SKM-1 (cell line): ENCODE results near the gene DUS1L.
A peak's percentile ranks its signal among the peaks of the same experiment; 100 is the strongest.

ENCODE experiments used
- DNase-seq: peaks from one replicate; lab custom pipeline; 2025; ENCODE audit not compliant: unreplicated experiment; lab: John Stamatoyannopoulos, UW

The DUS1L gene

DNA sequence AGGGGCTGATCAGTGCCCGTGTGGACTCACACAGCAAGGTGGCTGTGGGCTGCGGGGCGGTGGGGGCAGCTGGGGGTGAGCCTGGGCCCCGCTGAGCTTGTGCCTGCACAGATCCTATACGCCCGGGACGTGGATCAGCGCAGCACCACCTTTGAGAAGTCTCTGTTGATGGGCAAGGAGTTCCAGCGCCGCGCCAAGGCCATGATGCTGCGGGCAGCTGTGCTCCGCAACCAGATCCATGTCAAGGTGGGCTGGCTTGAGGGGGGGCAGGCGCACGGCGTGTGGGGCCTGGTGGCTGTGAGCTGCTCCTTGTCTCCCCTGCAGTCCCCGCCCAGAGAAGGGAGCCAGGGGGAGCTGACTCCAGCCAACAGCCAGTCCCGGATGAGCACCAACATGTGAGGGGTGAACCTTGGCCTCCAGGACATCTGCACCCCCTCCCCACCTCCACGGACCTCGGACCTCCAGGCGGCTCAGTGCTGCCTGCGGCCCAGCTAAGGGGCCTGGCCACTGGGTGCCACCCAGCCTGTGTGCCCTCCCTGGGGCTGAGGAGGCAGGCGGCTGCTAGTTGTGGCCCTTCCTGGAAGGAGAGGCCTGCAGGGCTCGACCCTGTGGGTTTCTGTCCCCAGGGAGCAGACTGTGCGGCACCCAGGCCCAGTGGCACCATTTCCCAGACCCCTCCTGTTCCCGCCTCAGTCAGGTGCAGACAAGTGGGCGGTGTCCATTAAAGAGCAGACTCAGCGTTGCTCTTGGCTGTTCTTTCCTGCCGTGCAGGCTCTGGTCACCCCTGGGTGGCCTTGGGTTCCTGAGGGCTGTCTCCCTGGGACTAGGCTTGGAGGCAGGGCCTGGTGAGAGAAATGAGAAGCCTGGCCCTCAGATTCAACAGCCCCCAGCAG is 8.6 kb downstream of the DUS1L start:
- no peak for DNase-seq

DNA sequence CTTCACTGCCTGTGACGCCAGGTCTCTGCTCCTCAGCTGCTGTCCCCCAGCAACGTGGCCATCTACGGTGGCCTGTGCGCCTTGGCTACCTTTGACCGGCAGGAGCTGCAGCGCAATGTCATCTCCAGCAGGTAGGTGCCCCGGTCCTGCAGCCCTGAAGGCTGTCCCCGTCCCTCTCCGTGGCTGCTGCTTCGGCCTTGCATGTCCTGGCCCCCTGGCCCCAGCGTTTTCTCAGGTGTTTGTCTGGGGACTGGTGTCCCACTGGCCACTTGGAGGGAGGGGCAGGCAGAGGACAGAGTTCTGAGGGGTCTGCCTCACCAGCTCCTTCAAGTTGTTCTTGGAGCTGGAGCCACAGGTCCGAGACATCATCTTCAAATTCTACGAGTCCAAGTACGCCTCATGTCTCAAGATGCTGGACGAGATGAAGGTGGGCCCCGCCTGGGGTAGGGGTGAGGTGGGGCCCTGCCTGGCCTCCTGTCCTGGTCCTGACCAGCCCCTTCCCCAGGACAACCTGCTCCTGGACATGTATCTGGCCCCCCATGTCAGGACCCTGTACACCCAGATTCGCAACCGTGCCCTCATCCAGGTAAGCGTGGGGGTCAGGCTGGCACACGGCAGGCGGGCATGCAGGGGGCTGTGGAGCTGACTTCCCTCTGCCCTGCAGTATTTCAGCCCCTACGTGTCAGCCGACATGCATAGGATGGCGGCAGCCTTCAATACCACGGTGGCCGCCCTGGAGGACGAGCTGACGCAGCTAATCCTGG is 9.5 kb downstream of the DUS1L start:
- no peak for DNase-seq

DNA sequence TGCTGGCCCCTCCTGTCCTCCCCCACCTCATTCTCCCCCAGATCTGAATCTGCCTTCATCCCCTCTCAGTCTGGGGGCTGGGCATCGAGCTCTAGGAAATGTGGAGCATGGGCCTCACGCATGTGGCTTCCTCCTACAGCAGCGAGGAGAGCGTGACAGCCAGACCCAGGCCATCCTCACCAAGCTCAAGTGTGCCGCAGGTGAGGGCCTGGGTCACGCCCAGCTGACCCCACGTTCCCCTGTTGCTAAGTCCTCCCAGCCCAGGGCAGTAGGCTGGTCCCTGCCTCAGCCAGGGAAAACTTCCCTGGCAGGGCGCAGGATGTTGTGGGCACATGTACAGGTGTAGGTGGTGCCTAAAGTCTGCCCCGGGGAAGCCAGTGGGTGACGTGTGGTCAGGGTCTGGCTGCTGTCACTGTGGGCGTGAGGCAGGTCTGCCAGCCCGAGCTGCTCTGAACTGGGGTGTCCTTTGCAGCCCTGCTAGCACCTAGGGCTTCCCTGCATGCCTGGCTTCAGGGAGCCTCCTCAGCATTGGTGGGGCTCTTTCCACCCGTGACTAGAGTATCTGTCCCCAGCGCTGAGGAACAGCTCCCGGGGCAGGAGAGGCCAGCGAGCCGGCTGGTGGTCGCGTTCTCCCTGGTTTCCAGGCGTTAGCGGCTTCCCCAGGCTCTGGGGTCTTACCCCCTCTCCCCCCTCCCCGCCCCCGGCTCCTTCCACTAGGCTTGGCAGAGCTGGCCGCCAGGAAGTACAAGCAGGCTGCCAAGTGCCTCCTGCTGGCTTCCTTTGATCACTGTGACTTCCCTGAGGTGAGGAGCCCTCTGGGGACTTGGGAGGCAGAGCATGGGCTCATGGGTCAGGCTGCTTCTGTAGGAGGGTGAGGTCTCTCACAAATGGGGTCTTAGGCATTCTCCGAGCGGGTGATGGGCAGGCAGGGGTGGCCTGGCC is 10.3 kb downstream of the DUS1L start:
- DNase-seq = no peak

DNA sequence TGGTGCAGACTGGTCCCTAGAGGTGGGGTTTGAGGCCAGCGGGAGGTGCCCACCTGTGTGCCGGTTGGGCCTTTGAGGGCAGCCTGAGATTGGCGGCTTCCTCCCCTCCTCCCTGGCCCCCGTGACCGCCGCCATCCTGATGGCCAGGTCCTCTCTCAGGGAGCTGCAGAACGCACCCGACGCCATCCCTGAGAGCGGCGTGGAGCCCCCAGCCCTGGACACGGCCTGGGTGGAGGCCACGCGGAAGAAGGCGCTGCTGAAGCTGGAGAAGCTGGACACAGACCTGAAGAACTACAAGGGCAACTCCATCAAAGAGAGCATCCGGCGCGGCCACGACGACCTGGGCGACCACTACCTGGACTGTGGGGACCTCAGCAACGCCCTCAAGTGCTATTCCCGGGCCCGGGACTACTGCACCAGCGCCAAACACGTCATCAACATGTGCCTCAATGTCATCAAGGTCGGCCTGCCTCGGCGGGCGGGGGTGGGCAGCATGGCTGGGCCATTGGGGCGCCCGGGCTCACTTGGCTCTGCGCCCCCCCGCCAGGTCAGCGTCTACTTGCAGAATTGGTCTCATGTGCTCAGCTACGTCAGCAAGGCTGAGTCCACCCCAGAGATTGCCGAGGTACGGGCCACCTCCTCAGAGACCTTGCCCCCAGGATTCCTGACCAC is 11.1 kb downstream of the DUS1L start:
- no peak for DNase-seq

DNA sequence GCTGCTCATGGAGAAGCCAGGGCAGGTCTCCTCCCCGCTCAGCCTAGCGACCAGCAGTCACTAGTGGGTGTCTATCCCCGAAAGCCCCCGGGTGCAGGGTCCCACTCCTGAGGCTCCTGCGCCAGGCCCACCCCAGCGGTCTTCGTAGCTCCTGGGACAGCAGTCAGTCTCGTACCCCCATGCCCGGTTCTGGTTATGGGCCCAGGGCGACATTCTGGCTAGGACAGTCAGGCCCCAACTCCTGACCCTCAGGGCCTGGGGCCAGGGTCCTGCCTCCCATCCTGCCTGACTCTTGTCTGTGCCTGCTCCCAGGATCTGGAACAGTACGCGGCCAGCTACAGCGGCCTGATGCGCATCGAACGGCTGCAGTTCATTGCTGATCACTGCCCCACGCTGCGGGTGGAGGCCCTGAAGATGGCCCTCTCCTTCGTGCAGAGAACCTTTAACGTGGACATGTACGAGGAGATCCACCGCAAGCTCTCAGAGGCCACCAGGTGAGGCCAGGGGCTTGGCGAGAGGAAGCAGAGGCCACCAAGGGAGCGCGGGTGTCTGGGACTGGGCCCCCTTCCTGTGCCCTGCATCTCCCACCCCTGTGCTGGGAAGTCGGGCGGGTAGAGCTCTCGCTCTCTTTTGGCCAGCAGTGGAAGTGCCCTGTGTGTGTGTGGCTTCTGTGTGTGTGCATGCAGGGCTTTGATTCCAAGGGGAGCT is 11.9 kb downstream of the DUS1L start:
- no peak for DNase-seq

DNA sequence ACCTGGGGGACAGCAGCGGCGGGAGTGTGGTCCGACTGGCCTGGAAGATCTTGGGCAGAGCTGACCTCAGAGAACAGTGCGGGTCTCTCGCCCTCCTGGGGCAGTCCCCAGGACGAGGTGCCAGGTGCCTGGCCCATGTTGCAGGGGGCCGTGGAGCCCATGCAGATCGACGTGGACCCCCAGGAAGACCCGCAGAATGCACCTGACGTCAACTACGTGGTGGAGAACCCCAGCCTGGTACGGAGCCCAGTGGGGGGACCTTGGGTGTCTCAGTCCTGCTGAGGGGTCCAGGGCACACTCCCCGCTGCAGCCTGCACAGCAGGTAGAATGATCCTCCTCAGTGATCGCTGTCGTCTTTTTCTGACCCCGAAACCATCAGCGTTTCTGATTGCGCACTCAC is 12.5 kb downstream of the DUS1L start:
- DNase-seq = no peak

DNA sequence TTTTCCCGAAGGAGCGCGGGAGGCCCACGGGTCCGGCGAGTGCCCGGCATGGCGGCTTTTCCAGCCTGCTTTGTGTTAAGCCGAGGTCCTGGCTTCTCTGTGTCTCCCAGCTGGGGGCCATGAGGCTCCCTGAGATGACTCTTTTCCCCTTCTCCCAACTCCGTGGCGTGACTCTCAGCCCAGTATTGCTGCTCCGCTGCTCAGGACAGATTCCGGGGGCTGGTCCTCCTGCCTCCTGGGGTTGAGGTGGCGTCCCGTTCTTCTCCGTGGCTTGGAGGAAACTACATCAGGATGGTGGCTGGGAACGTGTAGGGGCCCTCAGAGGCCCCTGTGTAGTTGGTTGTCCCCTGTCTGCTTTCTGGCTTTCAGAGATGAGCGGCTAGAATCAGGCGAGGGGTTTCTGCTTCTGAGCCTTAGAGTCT is 13.0 kb downstream of the DUS1L start:
- DNase-seq = no peak

DNA sequence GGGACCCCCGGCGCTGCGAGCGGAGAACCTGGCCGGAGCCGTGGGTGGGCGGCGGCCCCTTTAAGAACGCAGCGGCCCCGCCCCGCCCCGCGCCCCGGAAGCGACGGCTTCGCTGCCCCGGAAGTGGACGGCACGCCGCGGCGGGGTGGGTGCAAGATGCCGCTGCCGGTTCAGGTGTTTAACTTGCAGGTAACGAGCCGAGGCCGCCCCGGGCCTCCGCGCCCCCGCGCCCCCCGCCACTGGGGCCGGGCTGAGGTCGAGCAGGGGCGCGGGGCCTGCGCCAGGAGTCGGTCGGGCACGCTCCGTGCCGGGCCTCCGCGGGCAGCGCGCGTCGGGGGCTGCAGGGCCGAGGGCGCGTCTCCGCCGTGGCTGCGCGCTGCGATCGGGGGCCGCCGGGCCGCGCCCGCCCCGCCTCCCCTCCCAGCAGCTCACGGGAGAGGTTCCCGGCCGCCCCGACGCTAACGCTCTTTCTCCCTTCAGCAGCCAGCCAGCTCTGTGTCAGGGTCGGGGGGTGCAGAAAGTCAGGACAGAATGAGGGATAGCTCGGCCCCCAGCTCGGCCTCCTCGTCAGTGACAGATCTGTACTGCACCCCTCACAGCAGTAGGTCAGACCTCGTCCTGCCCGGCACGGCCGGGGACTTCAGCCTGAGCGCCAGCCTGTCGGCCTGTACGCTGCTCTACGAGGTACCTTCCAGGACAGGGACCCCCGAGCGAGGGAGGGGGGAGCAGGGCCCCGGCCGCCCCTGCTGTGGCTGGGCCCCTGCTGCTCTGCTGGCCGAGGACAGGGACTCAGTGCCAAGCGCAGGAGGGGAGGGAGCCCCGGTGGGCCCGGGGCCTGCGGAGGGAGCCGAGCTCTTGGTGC is 13.6 kb downstream of the DUS1L start, which contains the start of the genes GPS1 and RFNG:
GPS1 (plus strand) TSS at position 123 of the 862 bp plus-strand sequence; CDS start at position 157, 34 bp downstream.
RFNG (minus strand) TSS at position 36 of the 862 bp plus-strand sequence. CDS start 45 bp downstream, outside the sequence.
- peak; percentile 43 for DNase-seq

DNA sequence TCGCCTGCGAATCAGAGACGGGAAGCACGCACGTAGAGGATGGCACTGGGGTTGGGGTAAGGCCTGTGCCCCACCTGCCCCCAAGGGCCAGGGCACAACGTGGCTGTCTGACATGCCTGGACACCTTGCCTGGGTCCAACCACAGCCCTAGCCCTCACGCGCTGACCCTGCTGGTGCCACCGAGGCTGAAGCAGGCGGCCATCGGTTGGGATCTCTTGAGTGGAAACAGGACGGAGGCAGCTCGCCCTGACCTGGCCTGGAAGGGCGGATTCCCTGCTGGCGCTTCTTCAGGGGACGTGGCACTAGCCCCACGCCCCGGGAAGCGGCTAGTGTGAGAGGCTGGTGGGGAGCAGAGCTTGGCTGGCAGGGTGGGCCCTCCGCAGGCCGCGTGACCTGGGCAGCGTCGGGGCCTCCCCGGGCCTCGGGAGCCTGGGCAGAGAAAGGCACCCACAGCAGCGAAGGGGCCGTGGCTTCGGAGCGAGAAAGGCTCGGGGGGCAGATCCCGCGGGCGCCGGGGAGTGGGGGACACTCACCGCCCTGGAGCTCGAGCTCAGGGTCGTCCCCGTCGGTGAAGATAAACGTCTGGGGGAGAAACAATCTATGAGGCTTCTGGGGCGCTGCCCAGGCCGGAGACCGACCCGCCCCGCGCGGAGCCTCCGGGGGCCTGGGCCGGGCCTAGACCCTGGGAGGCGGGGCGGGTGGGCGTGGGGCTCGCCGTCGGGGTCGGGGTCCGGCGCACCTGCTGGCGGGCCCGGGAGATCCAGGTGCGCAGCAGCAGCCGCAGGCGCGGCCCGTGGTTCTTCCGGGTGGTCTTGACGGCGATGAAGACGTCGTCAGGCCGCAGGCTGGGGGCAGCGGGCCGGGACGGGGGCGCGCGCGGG is 14.6 kb downstream of the DUS1L start:
- no peak for DNase-seq

DNA sequence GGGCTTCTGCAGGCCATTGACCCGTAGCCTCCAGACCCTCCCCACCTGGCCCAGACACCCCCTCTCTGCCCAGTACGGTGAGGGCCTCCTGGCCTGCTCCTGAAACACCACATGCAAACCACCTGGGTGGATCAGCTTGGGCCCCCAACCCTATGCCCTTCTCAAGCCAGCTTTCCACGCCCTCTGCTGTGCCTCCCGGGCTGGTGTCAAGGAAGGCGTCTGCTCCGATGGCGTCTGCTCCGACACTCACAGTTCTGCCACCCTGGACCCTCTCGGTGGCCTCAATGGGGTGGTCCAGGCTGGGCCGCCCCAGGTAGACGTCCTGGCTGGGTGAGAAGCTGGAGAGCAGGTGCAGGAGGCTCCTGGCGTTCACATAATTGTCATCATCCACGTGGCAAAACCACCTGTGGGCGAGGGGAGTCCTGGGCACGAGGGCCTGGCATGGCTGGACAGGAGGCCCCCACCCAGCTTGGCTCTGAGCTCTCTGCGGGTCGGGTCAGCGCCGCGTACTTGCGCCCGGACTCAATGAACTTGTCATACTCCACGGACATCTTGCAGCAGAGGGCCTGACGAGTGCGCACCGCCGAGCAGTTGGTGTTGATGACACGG is 15.3 kb downstream of the DUS1L start:
- DNase-seq = no peak

DNA sequence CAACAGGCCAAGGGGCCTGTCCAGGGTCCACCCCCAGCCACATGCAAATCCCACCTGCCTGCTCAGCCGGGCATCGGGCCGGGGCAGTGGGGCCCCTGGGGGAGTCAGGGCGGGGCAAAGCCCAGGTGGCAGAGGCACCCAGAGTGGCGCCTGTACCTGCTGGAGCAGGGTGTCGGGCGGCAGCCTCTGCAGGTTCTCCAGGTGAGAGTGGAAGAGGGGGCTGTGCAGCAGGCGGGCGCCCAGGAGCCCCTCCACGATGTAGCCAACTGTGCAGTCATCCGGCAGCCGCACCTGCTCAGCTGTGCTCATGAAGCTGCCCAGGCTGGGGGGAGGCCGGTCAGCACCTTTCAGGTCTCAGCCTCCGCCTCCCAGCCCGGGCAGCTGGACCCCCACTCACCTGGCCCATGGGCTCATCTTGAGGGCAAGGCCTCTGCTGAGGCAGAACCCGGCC is 16.1 kb downstream of the DUS1L start:
- no peak for DNase-seq

DNA sequence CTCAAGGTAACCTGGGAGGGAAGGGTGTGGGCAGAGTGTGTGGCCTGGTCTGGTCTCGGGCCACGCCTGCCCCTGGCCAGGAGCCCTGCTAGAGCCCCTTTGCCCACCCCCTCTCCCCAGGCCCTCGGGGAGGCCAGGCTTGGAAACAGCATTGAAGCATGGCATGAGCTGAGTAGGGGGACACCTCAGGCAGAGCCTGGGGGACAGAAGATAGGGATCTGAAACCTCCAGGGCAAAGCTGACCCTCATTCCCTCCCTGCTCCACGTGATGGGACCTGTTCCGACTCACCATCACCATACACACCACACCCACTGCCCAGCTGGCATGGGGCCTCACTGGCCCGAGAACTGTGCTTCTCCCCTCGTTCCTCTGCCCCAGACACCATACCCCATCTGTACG is 16.5 kb downstream of the DUS1L start:
- no peak for DNase-seq

DNA sequence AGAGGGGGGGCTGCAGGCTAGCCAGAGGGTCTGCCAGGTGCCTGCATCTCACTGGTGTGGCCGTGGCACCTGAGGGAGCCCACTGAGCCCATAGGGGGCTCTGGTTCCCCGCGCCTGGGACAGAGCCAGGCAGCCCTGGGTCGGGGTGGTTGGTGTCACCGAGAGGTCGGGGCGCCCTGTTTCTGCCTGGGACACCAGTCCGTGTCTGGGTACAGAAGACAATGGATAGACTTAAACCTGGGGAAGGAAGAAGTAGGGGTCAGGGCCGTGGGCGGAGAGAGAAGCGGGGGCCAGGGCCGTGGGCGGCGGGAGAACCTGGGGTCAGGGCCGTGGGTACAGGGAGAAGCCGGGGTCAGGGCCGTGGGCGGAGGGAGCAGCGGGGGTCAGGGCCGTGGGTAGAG is 17.0 kb downstream of the DUS1L start:
- DNase-seq = no peak

DNA sequence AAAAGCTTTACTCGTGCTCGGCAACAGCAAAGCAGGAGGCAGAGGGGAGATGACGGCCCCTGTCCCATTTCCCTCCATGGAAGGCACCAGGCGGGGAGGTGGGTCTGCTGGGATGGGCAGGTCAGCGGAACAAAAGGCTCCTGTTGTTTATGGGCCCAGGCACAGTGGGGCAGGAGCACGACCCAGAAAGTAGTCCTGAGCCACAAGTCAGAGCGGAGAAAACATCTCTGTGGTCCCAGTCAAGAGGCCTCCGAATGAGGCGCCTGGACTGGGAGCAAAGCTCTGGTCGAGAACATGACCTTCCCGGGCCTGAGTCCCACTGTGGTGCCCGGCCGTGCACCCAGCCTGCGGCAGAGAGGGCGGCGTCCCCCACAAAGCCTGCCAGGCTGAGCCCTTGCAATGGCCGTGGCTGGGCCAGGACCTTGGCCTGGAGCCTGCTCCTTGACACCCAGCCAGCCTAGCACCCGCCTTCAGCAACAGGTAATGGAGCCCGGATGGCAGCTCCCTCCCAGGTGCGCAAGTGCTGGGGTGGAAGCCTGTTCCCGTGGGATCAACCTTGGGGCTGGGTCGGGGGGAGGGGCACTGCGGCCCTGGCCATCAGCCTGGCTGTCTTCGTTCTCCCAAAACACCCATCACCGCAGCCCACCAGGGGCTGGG is 17.6 kb downstream of the DUS1L start:
- no peak for DNase-seq

DNA sequence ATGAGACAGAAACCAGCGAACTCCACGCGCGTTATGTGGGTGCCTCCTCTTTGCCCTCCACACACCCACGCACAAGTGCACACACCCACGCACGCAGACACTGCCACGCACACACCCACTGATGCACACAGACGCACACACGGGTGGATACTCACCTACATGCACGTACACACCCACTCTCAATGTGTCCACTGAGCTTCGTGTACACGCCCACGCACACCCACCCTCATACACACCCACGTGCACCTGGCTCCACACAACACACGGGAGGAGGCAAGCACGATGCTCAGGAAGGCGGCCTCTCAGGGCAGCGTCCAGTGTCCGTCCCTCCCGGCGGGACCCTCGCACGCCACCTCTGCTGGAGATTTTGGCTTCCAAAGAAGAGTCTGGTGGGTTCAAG is 18.2 kb downstream of the DUS1L start:
- DNase-seq = no peak

DNA sequence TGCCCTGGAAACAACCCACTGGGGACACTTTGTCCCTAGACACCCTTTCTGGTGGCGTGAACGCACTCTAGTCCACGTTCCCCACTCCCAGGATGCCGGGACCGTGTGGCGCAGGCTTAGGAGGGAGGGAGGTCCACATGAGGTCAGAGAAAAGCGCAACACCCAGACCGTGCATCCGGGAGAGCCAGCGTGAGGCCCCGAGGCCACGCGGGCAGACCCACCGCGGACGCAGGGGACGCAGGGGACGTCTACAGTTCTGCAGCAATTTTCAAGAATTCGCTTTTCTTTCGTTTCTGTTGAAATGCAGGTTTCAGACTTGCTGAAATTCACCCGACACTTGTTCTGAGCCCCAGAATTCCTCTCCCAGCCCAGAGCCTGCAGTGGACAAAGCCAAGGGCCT is 18.7 kb downstream of the DUS1L start:
- DNase-seq = no peak
